ENCODE data around the gene TSKS. TPM values are rescaled to one million over a fixed set of nuclear protein-coding genes. Genes with fewer than 3 reads are reported as not detected.

TSKS gene
- total RNA-seq, 1 donor from 2014 or later, result not detected

DNA sequence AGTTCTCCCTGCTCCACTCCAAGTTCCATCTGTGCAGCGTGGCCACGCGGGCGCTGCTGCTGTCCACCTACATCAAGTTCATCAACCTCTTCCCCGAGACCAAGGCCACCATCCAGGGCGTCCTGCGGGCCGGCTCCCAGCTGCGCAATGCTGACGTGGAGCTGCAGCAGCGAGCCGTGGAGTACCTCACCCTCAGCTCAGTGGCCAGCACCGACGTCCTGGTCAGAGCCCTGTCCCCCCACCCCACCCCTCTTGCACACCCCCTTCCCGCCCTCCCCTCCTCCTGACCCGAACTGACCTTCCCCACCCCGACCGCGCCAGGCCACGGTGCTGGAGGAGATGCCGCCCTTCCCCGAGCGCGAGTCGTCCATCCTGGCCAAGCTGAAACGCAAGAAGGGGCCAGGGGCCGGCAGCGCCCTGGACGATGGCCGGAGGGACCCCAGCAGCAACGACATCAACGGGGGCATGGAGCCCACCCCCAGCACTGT, 38.3 kb upstream of the TSKS start:
- H3K27ac Mint-ChIP-seq (ENCODE audit: unreplicated experiment), result peak overlapping the region; percentile 33
- no peak for TF ChIP-seq CTCF (IDR thresholded peaks at IDR 0.05; ENCODE audit: partially characterized antibody, unreplicated experiment)
- peaks cover 8% of the 10 kb centered on the region for H3K36me3 Mint-ChIP-seq (ENCODE audit: unreplicated experiment)
- H3K4me1 Mint-ChIP-seq (ENCODE audit: low read depth, unreplicated experiment), result peaks cover 3% of the 10 kb centered on the region
- peaks cover 8% of the 10 kb centered on the region for H3K9me3 Mint-ChIP-seq (ENCODE audit: unreplicated experiment)
- H3K4me3 Mint-ChIP-seq (ENCODE audit: unreplicated experiment), result no peak overlapping the region
- no peak for DNase-seq
- peaks cover 7% of the 10 kb centered on the region for H3K27me3 Mint-ChIP-seq (ENCODE audit: unreplicated experiment)

DNA sequence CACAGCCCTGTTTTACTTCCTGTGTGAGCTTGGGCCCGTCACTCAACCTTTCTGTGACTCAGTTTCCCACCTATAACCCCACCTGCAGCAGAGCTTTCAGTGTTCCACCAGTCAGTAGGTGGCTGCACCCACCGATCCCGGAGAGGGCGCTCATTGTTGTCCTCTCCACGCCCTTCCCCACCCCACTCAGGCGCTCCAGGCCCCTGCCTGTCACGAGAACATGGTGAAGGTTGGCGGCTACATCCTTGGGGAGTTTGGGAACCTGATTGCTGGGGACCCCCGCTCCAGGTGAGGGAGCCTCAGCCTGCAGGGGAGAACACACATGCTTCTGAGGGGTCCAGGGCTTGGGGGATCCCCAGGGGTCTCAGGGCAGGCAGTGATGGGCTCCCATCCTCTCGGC, 37.7 kb upstream of the TSKS start:
- H3K4me3 Mint-ChIP-seq (ENCODE audit: unreplicated experiment), result peak overlapping the region; percentile 59
- no peak for TF ChIP-seq CTCF (IDR thresholded peaks at IDR 0.05; ENCODE audit: partially characterized antibody, unreplicated experiment)
- H3K27ac Mint-ChIP-seq (ENCODE audit: unreplicated experiment), result no peak overlapping the region
- peaks cover 3% of the 10 kb centered on the region for H3K4me1 Mint-ChIP-seq (ENCODE audit: low read depth, unreplicated experiment)
- DNase-seq, result no peak
- peaks cover 7% of the 10 kb centered on the region for H3K27me3 Mint-ChIP-seq (ENCODE audit: unreplicated experiment)
- peaks cover 10% of the 10 kb centered on the region for H3K36me3 Mint-ChIP-seq (ENCODE audit: unreplicated experiment)
- peaks cover 4% of the 10 kb centered on the region for H3K9me3 Mint-ChIP-seq (ENCODE audit: unreplicated experiment)

DNA sequence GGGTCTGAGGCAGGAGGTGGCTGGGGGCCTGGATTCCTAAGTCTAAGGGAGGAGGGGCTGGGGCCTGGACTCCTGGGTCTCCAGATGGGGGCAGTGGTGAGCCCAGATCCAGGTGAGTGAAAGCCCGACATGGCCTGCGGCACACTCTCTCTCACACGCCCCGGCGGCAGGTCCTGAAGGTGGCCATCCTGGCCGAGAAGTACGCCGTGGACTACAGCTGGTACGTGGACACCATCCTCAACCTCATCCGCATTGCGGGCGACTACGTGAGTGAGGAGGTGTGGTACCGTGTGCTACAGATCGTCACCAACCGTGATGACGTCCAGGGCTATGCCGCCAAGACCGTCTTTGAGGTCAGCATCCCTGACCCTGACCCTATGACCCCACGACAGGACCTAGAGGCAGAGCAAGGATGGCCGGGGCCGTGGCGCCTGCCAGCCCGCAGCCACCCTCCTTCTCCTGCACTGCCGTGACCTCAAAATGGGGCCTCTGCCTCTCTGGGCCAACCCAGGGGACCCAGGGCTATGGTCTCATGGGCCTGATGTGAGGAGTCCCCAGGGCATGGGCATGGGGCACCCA, 36.8 kb upstream of the TSKS start:
- H3K4me3 Mint-ChIP-seq (ENCODE audit: unreplicated experiment), result no peak overlapping the region
- H3K36me3 Mint-ChIP-seq (ENCODE audit: unreplicated experiment), result peaks cover 10% of the 10 kb centered on the region
- peaks cover 8% of the 10 kb centered on the region for H3K27me3 Mint-ChIP-seq (ENCODE audit: unreplicated experiment)

GRCh38 chr19:49799271-49799797, 36.2 kb upstream of the TSKS start:
- H3K4me1 Mint-ChIP-seq (ENCODE audit: low read depth, unreplicated experiment), result peaks cover 3% of the 10 kb centered on the region
- no peak overlapping the region for H3K27ac Mint-ChIP-seq (ENCODE audit: unreplicated experiment)
- peaks cover 10% of the 10 kb centered on the region for H3K36me3 Mint-ChIP-seq (ENCODE audit: unreplicated experiment)
- no peak for DNase-seq
- H3K9me3 Mint-ChIP-seq (ENCODE audit: unreplicated experiment), result peaks cover 4% of the 10 kb centered on the region
- no peak for TF ChIP-seq CTCF (IDR thresholded peaks at IDR 0.05; ENCODE audit: partially characterized antibody, unreplicated experiment)
- no peak overlapping the region for H3K4me3 Mint-ChIP-seq (ENCODE audit: unreplicated experiment)
- H3K27me3 Mint-ChIP-seq (ENCODE audit: unreplicated experiment), result peaks cover 10% of the 10 kb centered on the region

More for the DNA sequence above, 36.8 kb upstream of the TSKS start:
- peaks cover 4% of the 10 kb centered on the region for H3K9me3 Mint-ChIP-seq (ENCODE audit: unreplicated experiment)
- peaks cover 3% of the 10 kb centered on the region for H3K4me1 Mint-ChIP-seq (ENCODE audit: low read depth, unreplicated experiment)
- no peak for DNase-seq
- no peak for TF ChIP-seq CTCF (IDR thresholded peaks at IDR 0.05; ENCODE audit: partially characterized antibody, unreplicated experiment)
- H3K27ac Mint-ChIP-seq (ENCODE audit: unreplicated experiment), result no peak overlapping the region

- Mint-ChIP-seq H3K27me3 (ENCODE audit: unreplicated experiment) (peaks cover 10% of the 10 kb centered on the region), H3K4me1 (ENCODE audit: low read depth, unreplicated experiment) (peaks cover 3% of the 10 kb centered on the region), H3K4me3 (ENCODE audit: unreplicated experiment) (no peak overlapping the region), H3K36me3 (ENCODE audit: unreplicated experiment) (peaks cover 8% of the 10 kb centered on the region), H3K9me3 (ENCODE audit: unreplicated experiment) (peaks cover 4% of the 10 kb centered on the region), H3K27ac (ENCODE audit: unreplicated experiment) (no peak overlapping the region)
- no peak for DNase-seq
- TF ChIP-seq CTCF (IDR thresholded peaks at IDR 0.05; ENCODE audit: partially characterized antibody, unreplicated experiment), result no peak
Measured at GRCh38 chr19:49798574-49798973, 35.5 kb upstream of the TSKS start.
